ENCODE results near the gene SLC39A5.
A peak's percentile ranks its signal among the peaks of the same experiment; 100 is the strongest.

SLC39A5 gene

DNA sequence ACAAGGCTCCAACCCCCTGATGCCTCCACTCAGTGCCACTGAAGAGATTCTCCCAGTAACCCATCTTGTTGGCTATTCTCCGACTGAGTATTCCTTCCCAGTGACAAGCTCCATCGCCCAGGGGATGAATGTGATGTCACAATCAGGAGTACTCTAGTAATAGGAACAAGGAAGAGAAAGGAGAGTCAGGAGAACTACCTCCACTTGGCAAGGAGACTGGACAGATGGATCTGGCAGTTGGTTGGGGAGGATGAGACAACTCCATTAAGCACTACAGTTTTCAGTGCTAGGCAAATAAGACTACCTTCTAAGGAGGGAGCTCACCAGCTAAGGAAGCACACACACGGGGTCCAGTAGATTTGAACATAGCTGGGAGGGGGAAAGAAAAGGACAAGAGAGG lies 13.4 kb upstream of the SLC39A5 start:
- no peak for DNase-seq

DNA sequence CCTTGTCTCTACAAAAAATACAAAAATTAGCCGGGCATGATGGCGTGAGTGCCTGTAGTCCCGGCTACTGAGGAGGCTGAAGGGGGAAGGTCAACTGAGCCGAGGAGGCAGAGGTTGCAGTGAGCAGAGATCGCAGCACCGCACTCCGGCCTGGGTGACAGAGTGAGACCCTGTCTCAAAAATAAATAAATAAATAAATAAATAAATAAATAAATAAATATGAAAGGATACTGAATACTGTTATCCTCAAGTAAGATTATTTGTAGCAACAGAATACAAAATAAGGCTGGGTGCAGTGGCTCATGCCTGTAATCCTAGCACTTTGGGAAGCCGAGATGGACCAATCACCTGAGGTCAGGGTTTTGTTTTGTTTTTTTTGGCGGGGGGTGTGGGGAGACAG lies 10.0 kb upstream of the SLC39A5 start:
- DNase-seq: no peak

DNA sequence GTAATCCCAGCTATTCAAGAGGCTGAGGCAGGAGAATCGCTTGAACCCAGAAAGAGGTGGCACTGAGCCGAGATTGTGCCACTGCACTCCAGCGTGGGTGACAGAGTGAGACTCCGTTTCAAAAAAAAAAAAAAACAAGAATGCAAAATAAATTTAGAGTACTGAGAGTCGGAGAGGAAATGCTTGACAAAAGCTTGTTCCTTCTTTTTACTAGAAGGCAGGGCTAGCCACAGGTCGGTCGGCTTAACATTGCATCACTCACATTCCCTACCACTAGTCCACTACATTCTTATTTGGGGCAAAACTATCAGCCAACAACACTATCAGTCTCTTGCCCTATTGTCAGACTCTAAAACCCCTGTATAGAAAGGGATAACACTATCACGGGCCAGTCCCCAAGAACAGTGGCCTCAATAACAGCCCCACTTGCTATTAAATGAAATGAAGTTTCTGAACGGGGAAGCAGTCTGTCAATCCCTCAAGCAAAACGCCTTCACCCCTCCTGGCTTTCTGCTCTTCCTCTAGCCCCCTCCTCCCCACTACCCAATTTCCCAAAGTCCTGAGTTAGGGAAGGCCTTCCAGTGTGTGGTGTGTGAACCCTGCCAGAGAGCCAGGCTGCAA lies 9.1 kb upstream of the SLC39A5 start:
- no peak for DNase-seq

DNA sequence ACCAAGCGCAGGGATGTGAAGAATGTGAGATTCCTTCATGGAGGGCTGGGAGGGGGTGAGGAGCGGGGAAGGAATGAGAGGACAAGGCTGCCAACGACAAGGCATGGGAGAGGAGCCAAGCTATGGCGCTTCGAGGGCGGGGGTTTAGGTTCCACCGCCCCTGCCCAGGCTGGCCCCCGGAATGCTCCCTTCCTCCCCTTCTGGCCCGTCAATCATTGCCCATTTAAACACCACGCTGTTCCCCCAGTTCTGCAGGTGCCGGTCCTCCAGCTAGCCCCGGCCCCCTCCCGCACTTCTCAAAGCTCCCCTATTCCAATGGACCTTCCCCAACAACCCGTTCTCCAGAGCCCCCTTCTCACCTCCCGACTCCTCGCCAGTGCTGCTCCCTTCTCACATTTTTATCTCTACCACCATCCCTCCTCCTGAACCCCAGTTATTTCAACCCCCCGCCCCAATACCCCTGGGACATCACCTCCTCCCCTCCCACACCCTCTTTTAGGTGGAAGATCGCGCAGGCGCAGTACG lies 8.6 kb upstream of the SLC39A5 start:
- DNase-seq: no peak

DNA sequence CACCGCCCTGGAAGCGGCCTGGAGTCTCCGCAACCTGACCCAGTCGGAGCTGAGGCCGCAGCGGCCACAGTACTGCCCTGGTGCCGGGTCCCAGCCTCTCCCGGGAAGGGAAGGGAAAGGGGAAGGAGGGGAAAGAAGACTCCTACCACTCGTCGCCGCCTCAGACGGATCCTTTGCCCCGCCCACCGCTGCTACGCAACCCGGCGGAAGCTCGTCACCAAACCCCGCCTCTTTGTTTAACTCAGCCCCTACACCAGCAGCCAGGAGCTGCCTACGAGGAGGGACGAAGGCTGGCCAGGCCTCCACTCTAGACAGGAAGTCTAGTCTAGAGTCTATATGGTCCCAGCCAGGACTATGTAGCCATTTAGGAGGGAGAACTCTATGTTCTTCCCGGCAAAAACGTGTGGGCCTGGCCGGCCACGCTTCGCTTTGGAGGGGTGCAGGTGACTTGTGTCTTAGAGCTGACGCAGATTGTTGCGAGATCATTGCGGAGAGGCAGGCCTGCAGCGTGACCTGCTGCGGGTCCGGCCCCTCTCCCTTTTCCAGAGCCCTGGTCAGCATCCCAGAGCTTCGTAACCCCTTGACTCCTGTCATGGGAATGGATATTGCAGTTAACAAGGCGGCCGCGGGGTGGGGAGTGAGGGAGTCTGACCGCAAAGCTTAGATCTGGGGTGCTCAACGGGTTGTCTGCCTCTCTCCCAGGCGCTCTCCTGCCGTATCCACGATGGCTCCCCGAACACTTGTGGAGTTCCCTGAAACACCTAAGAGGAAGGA lies 7.9 kb upstream of the SLC39A5 start, which contains the start of gene RNF41:
Gene RNF41 (minus strand): TSS at position 166 of the 774 bp plus-strand sequence. CDS start 7,875 bp downstream, outside the sequence.
- DNase-seq: peak; percentile 91

DNA sequence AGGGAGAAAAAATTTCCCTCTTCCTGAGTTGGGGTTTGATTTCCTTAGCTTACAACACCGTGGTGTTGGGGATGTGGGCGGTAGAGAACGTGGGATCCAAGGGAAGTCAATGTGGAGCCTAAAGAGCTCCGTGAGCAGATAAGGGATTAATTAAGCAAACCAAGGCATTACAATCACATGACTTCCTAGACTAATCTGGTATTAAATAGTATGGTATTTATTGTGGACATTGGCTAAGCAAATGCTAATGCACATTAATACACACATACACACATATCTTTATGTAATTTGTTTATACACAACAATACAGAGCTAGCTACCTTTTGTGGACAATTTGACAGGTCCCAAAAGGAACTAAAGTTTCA lies 7.3 kb upstream of the SLC39A5 start:
- DNase-seq: no peak

DNA sequence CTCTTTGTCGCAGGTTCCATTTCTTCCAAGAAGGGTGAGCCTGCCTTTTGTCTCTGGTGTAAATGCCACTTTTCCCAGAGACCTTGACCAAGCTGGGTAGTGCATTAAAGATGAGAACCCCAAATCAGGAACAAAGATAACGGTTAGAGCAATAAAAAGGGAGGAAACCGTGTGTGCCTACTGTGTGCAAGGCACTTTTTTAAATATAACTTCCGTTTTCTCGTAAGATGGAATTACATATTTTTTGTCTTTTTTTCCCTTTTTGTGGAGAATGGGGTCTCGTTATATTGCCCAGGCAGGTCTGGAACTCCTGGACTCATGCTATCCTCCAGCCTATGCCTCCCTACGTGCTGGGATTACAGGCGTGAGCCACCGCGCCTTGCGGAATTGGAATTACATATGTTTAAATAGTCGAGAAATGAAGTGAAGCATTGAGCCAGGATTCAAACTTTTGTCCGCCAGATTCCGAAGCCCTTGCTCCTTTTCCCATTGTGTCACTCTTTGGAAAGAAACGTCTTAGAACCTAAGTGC lies 6.2 kb upstream of the SLC39A5 start:
- no peak for DNase-seq

DNA sequence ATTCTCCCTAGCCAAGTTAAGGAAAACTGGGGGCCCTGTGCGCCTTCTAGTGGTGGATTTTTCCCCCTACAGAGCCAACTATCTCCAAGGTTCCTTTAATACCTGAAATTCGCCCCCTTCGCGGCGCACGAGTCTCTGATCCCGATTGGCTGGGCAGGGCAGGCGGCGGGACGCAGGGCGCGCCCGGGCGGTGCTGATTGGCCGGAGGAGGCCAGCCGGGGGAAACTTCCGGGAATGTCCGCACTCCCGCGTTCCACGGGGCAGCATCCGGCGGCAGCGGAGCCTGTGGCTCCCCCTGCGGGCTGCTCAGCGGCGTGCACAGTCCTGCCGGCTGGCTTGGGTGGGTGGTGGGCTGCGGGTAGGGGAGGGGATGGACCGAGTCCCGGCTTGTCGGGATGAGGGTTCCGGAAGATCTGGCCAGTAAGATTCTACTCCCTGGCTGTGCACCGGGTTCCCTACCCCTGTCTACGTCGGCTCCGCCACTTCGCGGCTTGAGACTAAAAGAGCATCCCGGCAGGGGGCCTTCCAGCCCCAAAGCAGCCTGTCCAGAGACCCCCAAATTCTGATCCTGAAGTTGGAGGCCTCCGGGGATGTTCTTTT lies 5.6 kb upstream of the SLC39A5 start, which contains the start of gene NABP2:
Gene NABP2 (plus strand): TSS at position 241 of the 600 bp plus-strand sequence. CDS start 515 bp downstream, outside the sequence.
- DNase-seq: peak; percentile 94

DNA sequence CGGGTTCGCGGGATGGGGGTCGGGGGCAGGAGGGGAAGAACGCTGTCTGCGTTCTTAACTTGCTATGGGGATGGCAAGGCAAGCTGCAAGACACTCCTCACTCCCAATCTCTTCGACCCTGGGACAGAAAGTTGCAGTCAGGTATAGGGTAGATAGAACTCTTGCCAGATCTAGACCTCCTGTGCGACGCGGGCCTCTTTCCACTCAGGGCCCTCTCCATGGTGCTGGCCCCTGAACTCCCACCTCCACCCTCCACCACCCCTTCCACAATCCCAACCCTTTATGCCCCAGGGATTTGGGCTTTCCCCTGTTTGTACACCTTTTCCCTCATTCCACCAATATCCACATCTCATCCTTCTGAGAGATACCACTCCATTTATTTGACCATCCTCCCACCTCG lies 4.9 kb upstream of the SLC39A5 start:
- no peak for DNase-seq

DNA sequence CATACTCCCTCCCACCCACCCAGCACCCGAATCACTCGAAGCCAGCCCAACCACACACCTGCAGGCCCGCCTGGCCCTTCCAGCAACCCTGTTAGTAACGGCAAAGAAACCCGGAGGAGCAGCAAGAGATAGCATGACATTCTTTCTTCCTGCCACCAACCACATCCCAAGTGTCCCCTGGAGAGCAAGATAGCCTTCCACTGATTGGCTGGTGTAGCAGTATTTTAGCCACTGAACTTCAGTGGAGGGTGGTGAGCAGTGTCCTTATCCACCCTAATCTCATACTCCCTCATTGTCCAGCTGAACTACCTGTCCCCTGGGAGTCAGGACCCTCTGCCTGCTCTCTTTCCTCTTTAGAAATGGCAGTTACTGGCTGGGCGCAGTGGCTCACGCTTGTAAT lies 769 bp upstream of the SLC39A5 start:
- no peak for DNase-seq

DNA sequence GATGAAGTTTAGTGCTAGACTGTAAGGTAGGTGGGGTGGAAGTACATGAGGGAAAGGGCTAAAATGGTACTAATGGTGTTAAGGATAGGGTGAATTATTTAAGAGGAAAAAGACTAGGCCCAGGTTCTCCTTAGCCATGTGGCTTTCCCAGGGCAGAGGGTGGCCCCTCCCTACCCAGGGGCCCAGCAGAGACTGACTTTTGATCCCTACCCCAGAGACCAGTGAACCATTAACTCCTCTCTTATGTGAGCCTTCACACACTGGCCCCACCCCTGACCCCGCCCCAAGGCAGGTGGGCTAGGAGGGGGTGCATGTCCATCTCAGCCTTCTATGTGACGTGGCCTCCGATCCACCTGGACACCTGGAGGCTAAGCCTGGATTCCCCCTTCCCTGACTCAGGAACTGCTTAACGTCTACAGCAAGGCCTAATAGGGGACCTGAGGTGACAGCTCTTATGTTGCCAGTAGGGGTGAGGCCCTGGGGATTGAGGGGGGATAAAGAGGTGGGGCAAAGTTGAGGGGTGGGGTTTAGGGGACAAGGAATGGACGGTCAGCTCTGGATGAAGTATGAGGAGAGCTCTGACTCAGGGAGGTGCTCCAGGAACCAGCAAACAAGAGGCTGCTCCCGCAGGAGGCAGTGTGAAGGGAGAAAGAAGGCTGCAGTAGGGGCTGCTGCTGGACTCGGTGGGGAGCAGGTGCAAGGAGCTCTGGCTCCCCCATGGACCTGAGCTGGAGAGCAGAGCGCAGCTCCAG lies 757 bp downstream of the SLC39A5 start:
- no peak for DNase-seq

DNA sequence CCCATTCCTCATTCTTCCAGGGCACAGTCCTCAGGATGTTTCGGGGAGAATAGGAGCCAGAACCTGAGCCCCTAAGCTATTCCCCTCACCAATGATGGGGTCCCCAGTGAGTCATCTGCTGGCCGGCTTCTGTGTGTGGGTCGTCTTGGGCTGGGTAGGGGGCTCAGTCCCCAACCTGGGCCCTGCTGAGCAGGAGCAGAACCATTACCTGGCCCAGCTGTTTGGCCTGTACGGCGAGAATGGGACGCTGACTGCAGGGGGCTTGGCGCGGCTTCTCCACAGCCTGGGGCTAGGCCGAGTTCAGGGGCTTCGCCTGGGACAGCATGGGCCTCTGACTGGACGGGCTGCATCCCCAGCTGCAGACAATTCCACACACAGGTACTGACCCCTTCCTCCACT lies 1.3 kb downstream of the SLC39A5 start:
- DNase-seq: no peak

DNA sequence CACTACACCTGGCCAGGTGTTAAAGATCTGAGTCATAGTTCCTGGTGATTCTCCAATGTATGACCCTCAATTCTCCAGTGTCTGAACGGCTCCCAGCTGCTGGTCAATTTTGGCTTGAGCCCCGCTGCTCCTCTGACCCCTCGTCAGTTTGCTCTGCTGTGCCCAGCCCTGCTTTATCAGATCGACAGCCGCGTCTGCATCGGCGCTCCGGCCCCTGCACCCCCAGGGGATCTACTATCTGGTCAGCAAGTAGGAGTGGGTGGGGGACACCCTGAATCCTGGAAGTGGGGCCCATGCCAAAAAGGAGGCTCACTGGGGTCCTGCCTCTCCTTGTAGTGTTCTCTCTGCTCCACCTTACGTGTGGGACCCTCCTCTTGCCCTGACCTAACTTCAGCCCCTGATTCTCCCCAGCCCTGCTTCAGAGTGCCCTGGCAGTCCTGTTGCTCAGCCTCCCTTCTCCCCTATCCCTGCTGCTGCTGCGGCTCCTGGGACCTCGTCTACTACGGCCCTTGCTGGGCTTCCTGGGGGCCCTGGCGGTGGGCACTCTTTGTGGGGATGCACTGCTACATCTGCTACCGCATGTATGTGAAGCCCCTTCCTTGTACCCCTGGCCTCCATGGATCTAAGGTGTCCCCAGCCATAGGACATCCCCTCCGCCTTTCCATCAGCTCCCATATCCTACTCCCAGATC lies 5.0 kb downstream of the SLC39A5 start:
- no peak for DNase-seq

DNA sequence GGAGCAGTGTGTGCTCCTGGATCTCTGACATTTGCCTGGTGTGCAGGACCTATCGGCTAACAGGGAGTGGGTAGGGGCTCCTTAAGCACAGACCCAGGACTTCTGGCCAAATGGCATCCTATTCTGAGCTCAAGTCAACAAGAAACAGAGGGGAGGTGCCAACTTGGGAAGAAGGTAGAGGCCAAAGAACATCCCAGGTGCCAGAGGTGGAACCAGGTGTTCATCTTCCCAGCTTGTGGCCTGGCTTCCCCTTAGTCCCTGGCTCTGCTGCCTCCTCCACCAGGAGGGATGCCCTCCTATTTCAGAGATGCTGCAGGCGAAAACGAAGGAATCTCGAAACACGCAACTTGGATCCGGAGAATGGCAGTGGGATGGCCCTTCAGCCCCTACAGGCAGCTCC lies 6.2 kb downstream of the SLC39A5 start:
- DNase-seq: no peak

DNA sequence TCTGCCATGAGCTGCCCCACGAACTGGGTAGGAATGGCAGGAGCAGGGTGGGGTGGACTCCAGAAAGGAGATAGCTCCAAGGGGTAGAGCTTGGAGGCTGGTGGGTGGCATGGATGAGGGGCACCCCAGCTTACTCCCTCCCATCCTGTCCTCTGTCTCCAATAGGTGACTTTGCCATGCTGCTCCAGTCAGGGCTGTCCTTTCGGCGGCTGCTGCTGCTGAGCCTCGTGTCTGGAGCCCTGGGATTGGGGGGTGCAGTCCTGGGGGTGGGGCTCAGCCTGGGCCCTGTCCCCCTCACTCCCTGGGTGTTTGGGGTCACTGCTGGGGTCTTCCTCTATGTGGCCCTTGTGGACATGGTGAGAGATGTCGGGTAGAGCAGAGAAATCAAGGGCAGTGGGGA lies 7.1 kb downstream of the SLC39A5 start:
- no peak for DNase-seq

DNA sequence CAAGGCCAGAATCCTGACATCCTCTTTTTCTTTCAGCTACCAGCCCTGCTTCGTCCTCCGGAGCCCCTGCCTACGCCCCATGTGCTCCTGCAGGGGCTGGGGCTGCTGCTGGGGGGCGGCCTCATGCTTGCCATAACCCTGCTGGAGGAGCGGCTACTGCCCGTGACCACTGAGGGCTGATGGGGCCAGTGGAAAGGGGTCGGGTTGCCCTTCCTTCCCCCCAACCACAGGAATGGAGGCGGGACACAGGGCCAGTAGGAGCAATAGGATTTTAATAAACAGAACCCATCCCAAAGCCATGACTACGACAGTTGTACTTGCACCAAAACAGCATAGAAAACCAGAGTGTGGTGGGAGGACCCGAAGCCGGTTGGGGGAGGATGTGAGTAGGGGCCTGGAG lies 7.7 kb downstream of the SLC39A5 start:
- no peak for DNase-seq

DNA sequence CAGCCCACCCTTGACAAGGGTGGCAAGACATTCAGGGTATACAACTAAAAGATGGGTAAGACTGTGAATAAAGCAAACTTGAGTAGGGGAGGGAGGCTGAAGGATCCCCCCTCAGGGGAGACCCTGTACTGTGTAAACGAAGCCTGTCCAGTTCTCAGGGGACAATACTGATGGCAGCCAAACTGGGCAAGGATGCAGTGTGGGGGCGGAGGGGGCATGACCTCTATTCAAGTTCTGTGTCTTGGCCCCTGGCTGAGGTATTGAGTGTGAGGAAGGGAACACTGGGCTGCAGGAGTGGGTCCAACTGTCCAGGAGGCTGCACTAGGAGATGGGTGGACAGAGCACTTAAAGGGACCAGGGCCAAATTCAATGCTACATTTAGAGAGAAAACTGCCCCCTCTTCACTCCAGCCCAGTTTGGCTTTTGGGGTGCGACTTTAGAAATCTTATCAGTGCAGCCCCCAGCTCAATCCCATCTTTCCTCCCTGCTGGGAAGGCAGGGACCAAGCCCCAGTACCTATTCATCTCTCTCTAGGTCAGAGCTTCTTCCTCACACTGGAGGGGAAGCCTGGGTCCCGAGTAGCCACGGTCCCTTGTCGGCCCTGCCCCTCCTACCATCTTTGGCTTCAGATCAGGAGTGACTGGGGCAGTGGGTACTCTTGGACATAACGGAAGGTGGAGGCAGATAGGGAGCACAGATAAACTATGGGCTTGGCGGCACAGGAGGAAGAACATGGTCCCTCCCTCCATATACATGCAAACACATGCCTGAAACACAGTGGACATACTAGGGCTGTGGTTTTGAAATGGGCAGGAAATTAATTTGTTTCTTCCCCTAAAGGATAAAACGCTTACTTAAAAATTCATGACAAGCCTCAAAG lies 11.8 kb downstream of the SLC39A5 start:
- DNase-seq: no peak

DNA sequence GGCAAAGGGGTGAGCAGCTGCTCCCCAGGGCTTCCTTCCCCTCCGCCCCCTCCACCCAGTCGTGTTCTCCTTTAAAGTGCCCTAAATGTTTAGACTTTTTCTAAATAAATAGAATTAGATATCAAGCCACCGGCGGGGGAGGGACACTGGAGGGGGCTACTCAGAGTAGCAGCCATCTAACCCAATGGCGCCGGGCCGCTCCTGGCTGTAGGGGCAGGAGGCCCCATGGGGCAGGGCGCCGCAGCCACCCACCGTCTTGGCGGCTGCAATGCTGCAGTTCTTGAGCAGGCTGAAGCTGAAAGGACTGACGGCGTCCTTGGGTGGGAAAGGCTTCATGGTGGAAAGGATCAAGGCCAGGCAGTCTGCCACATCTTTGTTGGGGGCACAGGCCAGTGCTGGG lies 13.1 kb downstream of the SLC39A5 start:
- DNase-seq: no peak

DNA sequence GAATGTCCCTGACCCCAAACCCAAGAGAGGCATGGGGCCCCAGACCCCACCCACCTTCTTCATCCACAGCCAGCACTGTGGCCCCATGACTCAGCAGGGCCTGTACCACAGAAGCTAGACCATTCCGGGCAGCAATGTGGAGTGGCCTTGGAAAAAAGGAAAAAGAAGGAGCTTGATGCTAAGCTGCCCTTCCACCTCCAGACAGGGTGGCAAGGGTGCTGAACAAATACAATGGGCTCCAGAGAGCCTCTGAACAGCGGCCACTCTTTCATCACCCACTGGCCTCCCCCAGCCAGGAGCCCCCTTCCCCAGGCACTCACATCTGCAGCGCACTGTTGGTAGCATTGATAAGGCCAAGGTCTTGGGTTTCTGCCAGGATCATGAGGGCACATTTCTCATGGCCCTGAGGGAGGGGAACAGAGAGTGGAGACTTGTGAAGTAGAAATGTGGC lies 13.9 kb downstream of the SLC39A5 start:
- no peak for DNase-seq

DNA sequence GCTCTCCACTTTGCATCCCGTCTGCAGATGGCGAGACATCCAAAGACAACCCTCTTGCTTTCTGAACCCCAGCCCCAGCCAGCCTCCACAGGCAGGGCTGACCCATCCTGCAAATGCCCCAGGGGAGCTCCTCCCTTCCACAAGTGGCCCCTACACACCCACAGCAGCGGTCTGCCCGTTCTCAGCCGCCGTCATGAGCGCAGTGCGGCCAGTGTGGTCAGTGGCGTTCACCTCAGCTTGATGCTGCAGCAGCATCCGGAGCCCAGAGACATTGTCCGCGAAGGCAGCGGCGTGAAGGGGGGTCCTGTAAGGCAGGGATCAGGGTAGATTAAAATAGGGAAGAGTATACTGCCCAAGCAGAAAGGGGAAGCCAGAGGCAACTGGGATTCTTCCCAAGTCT lies 14.6 kb downstream of the SLC39A5 start:
- DNase-seq: no peak

DNA sequence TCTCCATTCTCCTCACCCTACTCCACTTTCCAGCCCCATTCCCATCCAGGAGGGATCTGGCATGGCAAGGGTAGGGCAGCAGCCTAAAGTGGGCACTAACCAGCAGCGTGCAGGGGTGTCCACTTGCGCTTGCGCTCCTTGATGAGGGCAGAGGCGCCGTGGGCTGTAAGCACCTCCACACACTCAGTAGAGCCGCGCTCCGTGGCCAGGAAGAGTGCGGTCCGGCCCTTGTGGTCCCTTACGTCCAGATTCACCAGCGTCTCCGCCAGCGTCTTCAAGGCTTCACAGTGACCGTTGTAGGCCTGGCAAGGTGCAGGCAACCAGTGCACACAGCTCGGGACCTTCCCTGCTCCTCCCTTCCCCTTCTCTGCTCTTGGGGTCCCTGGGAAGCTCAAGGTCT lies 18.1 kb downstream of the SLC39A5 start:
- DNase-seq: no peak
